ENCODE measurements around the gene RBPMS2.

RBPMS2 gene

DNA sequence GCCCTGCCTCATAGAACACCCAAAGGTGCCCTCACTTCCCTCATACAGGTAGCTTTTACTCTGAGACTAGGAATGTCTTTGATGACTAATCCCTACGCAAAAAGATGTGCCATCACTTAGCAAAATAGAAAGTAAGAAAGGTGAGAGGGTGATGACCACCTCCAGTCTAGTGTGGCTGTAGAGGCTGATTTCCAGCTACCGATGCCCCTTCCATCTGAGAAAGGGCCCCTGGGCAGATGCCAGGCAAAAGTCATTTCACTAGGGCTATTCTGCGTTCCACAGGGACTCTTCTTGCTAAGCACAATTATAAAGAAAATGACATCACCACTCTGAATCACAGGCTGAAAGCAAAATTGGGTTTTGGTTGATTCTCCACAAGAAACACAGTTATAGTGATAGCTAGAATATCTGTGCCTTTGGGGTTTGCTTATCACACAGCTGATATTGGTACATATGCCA, 77.4 kb downstream of the RBPMS2 start:
- Histone ChIP-seq H3K4me1 (ENCODE audit: control insufficient read depth in 1 of 2, insufficient read depth in 1 of 2, low read depth in 1 of 2, low read length in 1 of 2) (peaks cover 67 to 79% of the 10 kb centered on the region in 2 experiments), H3K4me3 (ENCODE audit: low read depth in 1 of 2, low read length in 1 of 2) (no peak overlapping the region), H3K27me3 (no peaks in the 10 kb centered on the region), H3K36me3 (peaks cover 21% of the 10 kb centered on the region), H3K27ac (peak overlapping the region; percentile 42), H3K9me3 (no peaks in the 10 kb centered on the region)
- TF ChIP-seq, protein P1, sequence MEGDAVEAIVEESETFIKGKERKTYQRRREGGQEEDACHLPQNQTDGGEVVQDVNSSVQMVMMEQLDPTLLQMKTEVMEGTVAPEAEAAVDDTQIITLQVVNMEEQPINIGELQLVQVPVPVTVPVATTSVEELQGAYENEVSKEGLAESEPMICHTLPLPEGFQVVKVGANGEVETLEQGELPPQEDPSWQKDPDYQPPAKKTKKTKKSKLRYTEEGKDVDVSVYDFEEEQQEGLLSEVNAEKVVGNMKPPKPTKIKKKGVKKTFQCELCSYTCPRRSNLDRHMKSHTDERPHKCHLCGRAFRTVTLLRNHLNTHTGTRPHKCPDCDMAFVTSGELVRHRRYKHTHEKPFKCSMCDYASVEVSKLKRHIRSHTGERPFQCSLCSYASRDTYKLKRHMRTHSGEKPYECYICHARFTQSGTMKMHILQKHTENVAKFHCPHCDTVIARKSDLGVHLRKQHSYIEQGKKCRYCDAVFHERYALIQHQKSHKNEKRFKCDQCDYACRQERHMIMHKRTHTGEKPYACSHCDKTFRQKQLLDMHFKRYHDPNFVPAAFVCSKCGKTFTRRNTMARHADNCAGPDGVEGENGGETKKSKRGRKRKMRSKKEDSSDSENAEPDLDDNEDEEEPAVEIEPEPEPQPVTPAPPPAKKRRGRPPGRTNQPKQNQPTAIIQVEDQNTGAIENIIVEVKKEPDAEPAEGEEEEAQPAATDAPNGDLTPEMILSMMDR (IDR thresholded peaks at IDR 0.05): no peak

DNA sequence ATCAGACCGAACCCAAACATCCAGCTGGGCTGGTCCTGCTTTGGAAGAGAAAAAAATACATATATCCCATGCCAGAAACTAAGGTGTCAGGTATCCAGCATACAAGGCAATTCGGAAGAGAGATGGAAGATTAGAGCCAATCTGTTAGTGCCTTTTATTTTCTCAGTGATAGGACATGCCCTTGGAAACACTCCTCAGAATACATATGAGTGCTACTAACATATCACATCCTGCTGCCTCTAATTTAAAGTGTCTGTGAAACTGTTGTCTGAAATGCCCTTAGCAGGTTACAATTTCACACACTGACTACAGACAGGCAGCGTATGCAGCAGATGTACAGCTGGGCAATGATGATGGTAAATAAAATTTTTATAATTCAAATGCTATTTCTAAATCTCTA, 78.9 kb downstream of the RBPMS2 start:
- H3K4me3 ChIP-seq (ENCODE audit: low read depth in 1 of 2, low read length in 1 of 2): no peak overlapping the region
- H3K36me3 ChIP-seq: peaks cover 21% of the 10 kb centered on the region
- no peaks in the 10 kb centered on the region for H3K27me3 ChIP-seq
- TF ChIP-seq, protein P1 (IDR thresholded peaks at IDR 0.05): no peak
- peaks cover 73 to 82% of the 10 kb centered on the region in 2 experiments for H3K4me1 ChIP-seq (ENCODE audit: control insufficient read depth in 1 of 2, insufficient read depth in 1 of 2, low read depth in 1 of 2, low read length in 1 of 2)
- H3K27ac ChIP-seq: peak overlapping the region; percentile 99
- H3K9me3 ChIP-seq: no peaks in the 10 kb centered on the region

DNA sequence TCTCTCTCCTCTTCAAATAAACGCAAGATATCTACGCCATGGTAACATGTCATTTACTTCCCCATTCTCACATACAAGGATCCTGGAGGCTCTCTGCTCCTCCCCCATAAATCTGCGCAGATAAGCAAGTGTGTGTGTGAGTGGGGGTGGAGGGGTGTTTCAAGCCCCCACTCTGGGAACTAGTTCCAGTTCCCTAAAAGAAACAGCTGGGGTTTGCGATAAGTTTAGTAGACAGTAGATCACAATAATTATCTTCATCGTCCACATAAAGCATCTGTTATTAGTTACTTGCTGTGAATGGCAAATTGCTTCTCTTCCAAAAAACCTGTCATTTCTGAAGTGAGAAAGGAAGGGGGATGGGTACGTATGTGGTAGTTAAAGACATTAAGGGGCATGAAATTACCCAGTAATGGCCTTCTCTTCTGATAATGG, 79.8 kb downstream of the RBPMS2 start:
- peak overlapping the region; percentile 16 to 28 for H3K4me3 ChIP-seq (ENCODE audit: low read depth in 1 of 2, low read length in 1 of 2)
- no peaks in the 10 kb centered on the region for H3K27me3 ChIP-seq
- peaks cover 73 to 82% of the 10 kb centered on the region in 2 experiments for H3K4me1 ChIP-seq (ENCODE audit: control insufficient read depth in 1 of 2, insufficient read depth in 1 of 2, low read depth in 1 of 2, low read length in 1 of 2)
- TF ChIP-seq, protein P1 (IDR thresholded peaks at IDR 0.05): no peak
- peaks cover 24% of the 10 kb centered on the region for H3K36me3 ChIP-seq
- no peaks in the 10 kb centered on the region for H3K9me3 ChIP-seq
- H3K27ac ChIP-seq: peak overlapping the region; percentile 99

DNA sequence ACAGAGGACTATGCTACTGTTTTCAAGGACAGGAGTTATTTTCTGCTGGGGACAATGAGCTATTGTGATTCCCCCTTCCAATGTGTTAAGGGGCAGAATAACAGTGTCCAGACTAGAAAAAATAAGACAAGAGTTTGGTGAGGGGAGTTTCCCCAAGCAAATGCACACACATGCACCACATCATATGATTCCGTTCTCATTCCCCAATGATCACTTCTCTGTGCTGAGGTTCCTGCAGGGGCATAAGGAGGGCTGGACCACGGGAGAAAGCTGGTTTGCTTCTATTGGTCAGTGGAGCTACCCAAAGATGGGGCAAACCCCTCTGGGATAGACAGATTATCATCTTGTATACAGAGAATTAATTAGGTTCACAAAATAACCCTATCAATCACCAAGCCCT, 80.6 kb downstream of the RBPMS2 start:
- peak overlapping the region; percentile 16 to 28 for H3K4me3 ChIP-seq (ENCODE audit: low read depth in 1 of 2, low read length in 1 of 2)
- H3K4me1 ChIP-seq (ENCODE audit: control insufficient read depth in 1 of 2, insufficient read depth in 1 of 2, low read depth in 1 of 2, low read length in 1 of 2): peaks cover 69 to 77% of the 10 kb centered on the region in 2 experiments
- H3K27ac ChIP-seq: peak overlapping the region; percentile 99
- TF ChIP-seq, protein P1 (IDR thresholded peaks at IDR 0.05): no peak
- peaks cover 24% of the 10 kb centered on the region for H3K36me3 ChIP-seq
- no peaks in the 10 kb centered on the region for H3K9me3 ChIP-seq
- no peaks in the 10 kb centered on the region for H3K27me3 ChIP-seq

DNA sequence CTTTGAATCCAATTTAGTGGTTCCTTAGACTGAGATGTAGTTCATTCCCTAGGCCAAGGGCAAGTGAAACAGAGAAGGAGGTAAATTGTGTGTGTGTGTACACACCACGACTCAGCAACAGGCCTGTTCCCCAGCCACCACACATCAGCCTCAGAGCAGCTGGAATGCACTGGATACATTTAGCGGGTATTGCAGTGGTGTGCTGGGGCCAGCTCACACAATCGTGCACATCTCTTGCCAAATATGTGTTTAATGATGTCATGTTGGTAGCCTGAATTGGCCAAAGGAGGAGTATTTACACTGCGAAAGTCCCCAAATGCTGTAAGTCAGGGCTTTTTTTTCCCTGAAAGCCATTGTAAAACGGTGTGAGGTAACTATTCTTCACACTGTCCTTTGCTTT, 82.3 kb downstream of the RBPMS2 start:
- TF ChIP-seq, protein P1 (IDR thresholded peaks at IDR 0.05): no peak
- H3K27ac ChIP-seq: peak overlapping the region; percentile 99
- H3K4me1 ChIP-seq (ENCODE audit: control insufficient read depth in 1 of 2, insufficient read depth in 1 of 2, low read depth in 1 of 2, low read length in 1 of 2): peaks cover 57 to 63% of the 10 kb centered on the region in 2 experiments
- H3K27me3 ChIP-seq: no peaks in the 10 kb centered on the region
- no peaks in the 10 kb centered on the region for H3K9me3 ChIP-seq
- peaks cover 41% of the 10 kb centered on the region for H3K36me3 ChIP-seq
- peak overlapping the region; percentile 61 to 62 for H3K4me3 ChIP-seq (ENCODE audit: low read depth in 1 of 2, low read length in 1 of 2)
